ENCODE results near the gene MAPT. TPM values are rescaled to one million over a fixed set of nuclear protein-coding genes. Genes with fewer than 3 reads are reported as not detected.

The MAPT gene
- polyA plus RNA-seq, 1 experiment: 0.16 TPM

DNA sequence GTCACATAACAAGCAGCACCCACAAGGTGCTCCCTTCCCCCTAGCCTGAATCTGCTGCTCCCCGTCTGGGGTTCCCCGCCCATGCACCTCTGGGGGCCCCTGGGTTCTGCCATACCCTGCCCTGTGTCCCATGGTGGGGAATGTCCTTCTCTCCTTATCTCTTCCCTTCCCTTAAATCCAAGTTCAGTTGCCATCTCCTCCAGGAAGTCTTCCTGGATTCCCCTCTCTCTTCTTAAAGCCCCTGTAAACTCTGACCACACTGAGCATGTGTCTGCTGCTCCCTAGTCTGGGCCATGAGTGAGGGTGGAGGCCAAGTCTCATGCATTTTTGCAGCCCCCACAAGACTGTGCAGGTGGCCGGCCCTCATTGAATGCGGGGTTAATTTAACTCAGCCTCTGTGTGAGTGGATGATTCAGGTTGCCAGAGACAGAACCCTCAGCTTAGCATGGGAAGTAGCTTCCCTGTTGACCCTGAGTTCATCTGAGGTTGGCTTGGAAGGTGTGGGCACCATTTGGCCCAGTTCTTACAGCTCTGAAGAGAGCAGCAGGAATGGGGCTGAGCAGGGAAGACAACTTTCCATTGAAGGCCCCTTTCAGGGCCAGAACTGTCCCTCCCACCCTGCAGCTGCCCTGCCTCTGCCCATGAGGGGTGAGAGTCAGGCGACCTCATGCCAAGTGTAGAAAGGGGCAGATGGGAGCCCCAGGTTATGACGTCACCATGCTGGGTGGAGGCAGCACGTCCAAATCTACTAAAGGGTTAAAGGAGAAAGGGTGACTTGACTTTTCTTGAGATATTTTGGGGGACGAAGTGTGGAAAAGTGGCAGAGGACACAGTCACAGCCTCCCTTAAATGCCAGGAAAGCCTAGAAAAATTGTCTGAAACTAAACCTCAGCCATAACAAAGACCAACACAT is 104.9 kb downstream of the MAPT start, which contains the start of gene STH:
Gene STH (plus strand): TSS at position 264 of the 913 bp plus-strand sequence. CDS start 30 bp downstream, at position 294.
- H3K4me3 ChIP-seq (ENCODE audit: low read depth, low read length): no peak within 1 kb of the TSS
- no peak for DNase-seq (ENCODE audit: low read depth)
- ChIA-PET CTCF (interaction anchor here (1.0 to 6.4 kb wide), 4 partner anchors 44 to 288 kb away, joined by 3 to 31 read pairs (median 5); no protein-coding TSS in a partner anchor), POLR2A (no interaction called here)
- no peaks in the 10 kb centered on the region for H3K27me3 ChIP-seq (ENCODE audit: control insufficient read depth, insufficient read depth, low read length)
- no peaks in the 10 kb centered on the region for H3K36me3 ChIP-seq (ENCODE audit: control insufficient read depth, insufficient read depth, low read length)
- TF ChIP-seq CTCF (IDR thresholded peaks at IDR 0.05; ENCODE audit: insufficient read depth, low read depth, low read length): no peak

DNA sequence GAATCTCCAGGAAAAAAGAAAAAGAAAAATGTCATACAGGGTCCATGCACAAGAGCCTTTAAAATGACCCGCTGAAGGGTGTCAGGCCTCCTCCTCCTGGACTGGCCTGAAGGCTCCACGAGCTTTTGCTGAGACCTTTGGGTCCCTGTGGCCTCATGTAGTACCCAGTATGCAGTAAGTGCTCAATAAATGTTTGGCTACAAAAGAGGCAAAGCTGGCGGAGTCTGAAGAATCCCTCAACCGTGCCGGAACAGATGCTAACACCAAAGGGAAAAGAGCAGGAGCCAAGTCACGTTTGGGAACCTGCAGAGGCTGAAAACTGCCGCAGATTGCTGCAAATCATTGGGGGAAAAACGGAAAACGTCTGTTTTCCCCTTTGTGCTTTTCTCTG is 105.5 kb downstream of the MAPT start:
- Histone ChIP-seq H3K4me3 (ENCODE audit: low read depth, low read length) (no peak overlapping the region), H3K36me3 (ENCODE audit: control insufficient read depth, insufficient read depth, low read length) (no peaks in the 10 kb centered on the region), H3K27me3 (ENCODE audit: control insufficient read depth, insufficient read depth, low read length) (no peaks in the 10 kb centered on the region)
- ChIA-PET CTCF (interaction anchor here (1.0 to 6.4 kb wide), 3 partner anchors 213 to 287 kb away, joined by 3 to 31 read pairs (median 7); no protein-coding TSS in a partner anchor), POLR2A (no interaction called here)
- DNase-seq (ENCODE audit: low read depth): no peak
- TF ChIP-seq CTCF (IDR thresholded peaks at IDR 0.05; ENCODE audit: insufficient read depth, low read depth, low read length): no peak

GRCh38 chr17:46000292-46000691 is 105.9 kb downstream of the MAPT start:
- no peak for DNase-seq (ENCODE audit: low read depth)
- CTCF ChIA-PET: interaction anchor here (1.0 to 6.4 kb wide), 5 partner anchors 10 to 287 kb away, joined by 3 to 43 read pairs (median 7); no protein-coding TSS in a partner anchor
- no peaks in the 10 kb centered on the region for H3K36me3 ChIP-seq (ENCODE audit: control insufficient read depth, insufficient read depth, low read length)

GRCh38 chr17:46000757-46001156 is 106.4 kb downstream of the MAPT start:
- ChIA-PET CTCF (interaction anchor here (0.8 to 6.4 kb wide), 7 partner anchors 10 to 286 kb away, joined by 3 to 43 read pairs (median 7); partner anchors contain the start of gene KANSL1), POLR2A (no interaction called here)
- no peak overlapping the region for H3K4me3 ChIP-seq (ENCODE audit: low read depth, low read length)
- H3K36me3 ChIP-seq (ENCODE audit: control insufficient read depth, insufficient read depth, low read length): no peaks in the 10 kb centered on the region
- no peaks in the 10 kb centered on the region for H3K27me3 ChIP-seq (ENCODE audit: control insufficient read depth, insufficient read depth, low read length)
- no peak for TF ChIP-seq CTCF (IDR thresholded peaks at IDR 0.05; ENCODE audit: insufficient read depth, low read depth, low read length)
- DNase-seq (ENCODE audit: low read depth): no peak

More at GRCh38 chr17:46000292-46000691, 105.9 kb downstream of the MAPT start:
- no peaks in the 10 kb centered on the region for H3K27me3 ChIP-seq (ENCODE audit: control insufficient read depth, insufficient read depth, low read length)
- no peak overlapping the region for H3K4me3 ChIP-seq (ENCODE audit: low read depth, low read length)
- no peak for TF ChIP-seq CTCF (IDR thresholded peaks at IDR 0.05; ENCODE audit: insufficient read depth, low read depth, low read length)
- POLR2A ChIA-PET: no interaction called here
